Raji (cell line): ENCODE data around the gene HEXA.

Experiments
- POLR2A ChIP-seq: IDR thresholded peaks from 2 replicates; pipeline ENCODE4 v1.6.1; 2011; ENCODE audit warnings: low read depth, low read length, control low read depth; ENCODE audit not compliant: insufficient read depth

The HEXA gene

GRCh38 chr15:72342385-72342784 lies 33.4 kb downstream of the HEXA start:
- TF ChIP-seq POLR2A: no peak

- TF ChIP-seq POLR2A: no peak
Observed at GRCh38 chr15:72341361-72341760, 34.5 kb downstream of the HEXA start.

- TF ChIP-seq POLR2A: no peak
Observed at GRCh38 chr15:72340366-72340765, 35.4 kb downstream of the HEXA start.

- no peak for TF ChIP-seq POLR2A
Observed at GRCh38 chr15:72339777-72340177, 36.0 kb downstream of the HEXA start.

GRCh38 chr15:72338617-72339321 lies 37.0 kb downstream of the HEXA start:
- no peak for TF ChIP-seq POLR2A

- no peak for TF ChIP-seq POLR2A
Observed at GRCh38 chr15:72338148-72338547, 37.7 kb downstream of the HEXA start.

GRCh38 chr15:72334842-72335241 lies 41.0 kb downstream of the HEXA start:
- TF ChIP-seq POLR2A: no peak

GRCh38 chr15:72331021-72331420 lies 44.8 kb downstream of the HEXA start:
- no peak for TF ChIP-seq POLR2A

GRCh38 chr15:72323752-72324151 lies 52.1 kb downstream of the HEXA start:
- TF ChIP-seq POLR2A: no peak

GRCh38 chr15:72319985-72320671 lies 55.7 kb downstream of the HEXA start, which contains the start of gene CELF6:
TSS of gene CELF6 (minus strand) at chr15:72320157. CDS start at chr15:72319874, 283 bp downstream.
- no peak for TF ChIP-seq POLR2A

GRCh38 chr15:72319360-72319984 lies 56.3 kb downstream of the HEXA start:
- TF ChIP-seq POLR2A: no peak

- TF ChIP-seq POLR2A: no peak
Observed at GRCh38 chr15:72318408-72318942, 57.3 kb downstream of the HEXA start.

- no peak for TF ChIP-seq POLR2A
Observed at GRCh38 chr15:72315706-72316370, 60.0 kb downstream of the HEXA start.

- TF ChIP-seq POLR2A: no peak
Observed at GRCh38 chr15:72313881-72314280, 61.9 kb downstream of the HEXA start.

GRCh38 chr15:72313448-72313840 lies 62.4 kb downstream of the HEXA start:
- no peak for TF ChIP-seq POLR2A
